ENCODE measurements around the gene GTF2F2.
"Not testable (repeated sequence)": the region's sequence is repeated elsewhere in the genome, so short reads cannot be mapped to it uniquely, and the experiment has no call there.

GTF2F2 gene

DNA sequence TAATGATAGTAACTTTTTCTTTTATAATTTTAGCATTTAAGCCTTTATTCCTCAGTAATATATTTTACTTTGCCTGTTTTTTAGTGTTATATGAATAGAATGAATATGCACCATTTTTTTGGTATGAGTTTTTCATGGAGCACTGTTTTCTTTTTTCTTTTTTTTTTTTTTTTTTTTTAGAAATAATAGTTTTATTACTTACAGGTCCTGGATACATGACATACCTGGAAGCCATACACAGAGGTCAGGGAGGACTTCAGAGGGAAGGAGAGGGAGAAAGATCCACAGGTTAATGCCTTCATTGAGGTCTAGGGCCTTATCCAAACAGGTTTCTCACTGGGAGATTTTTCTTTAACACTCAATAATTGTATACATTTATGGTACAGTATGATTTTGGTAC, 54.2 kb downstream of the GTF2F2 start:
- H3K36me3 ChIP-seq (ENCODE audit: control insufficient read depth, insufficient read depth, low read length) = no peaks in the 10 kb centered on the region
- no peak overlapping the region for H3K4me3 ChIP-seq (ENCODE audit: insufficient read depth, low read depth, low read length, poor library complexity, severe bottlenecking)
- H3K27ac ChIP-seq (ENCODE audit: insufficient read depth, low read length, poor library complexity, severe bottlenecking) = no peak overlapping the region
- no peaks in the 10 kb centered on the region for H3K4me1 ChIP-seq (ENCODE audit: control insufficient read depth, insufficient read depth, low read length, poor library complexity, severe bottlenecking)
- H3K9me3 ChIP-seq (ENCODE audit: control insufficient read depth, low read length) = no peaks in the 10 kb centered on the region
- H3K27me3 ChIP-seq (replicated peaks; ENCODE audit: control insufficient read depth, insufficient read depth, low read length, poor library complexity, severe bottlenecking) = no peaks in the 10 kb centered on the region
- DNase-seq = no peak

DNA sequence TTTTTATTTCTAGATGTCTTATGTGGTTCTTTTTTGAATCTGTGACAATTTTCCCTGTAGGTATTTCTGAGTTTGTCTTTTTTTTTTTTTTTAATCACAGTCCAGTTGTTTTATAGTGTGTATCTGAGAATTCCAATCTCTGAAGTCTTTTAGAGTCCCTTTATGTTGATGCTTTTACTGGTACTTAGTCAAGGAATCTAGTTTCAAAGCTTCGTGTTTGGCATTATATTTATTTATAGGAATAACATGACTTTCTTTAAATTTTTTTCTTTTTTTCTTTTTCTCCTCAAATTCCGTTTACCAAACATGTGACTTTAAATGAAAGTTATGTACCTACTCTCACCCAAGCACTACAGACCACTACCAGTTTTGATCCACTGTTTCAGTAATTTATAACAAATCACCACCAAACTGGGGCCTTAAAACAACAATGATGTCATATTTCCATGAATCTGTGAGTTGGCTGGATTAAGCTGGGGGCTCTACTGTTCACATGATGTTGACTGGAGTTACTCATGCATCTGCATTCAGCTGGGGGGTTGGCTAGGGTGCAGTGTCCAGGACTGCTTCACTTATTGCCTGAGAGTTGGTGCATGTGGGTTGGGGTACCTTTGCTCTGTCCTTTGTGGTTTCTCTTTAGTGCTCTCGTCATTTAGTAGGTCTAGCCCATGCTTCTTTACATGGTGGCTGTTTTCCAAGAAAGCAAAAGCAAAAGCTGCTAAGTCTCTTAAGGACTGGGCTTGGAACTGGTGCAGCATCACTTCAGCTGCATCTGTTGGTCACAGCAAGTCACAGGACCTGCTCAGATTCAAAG, 58.2 kb downstream of the GTF2F2 start:
- Histone ChIP-seq H3K27me3 (replicated peaks; ENCODE audit: control insufficient read depth, insufficient read depth, low read length, poor library complexity, severe bottlenecking) (no peaks in the 10 kb centered on the region), H3K9me3 (ENCODE audit: control insufficient read depth, low read length) (no peaks in the 10 kb centered on the region), H3K4me3 (ENCODE audit: insufficient read depth, low read depth, low read length, poor library complexity, severe bottlenecking) (no peak overlapping the region), H3K4me1 (ENCODE audit: control insufficient read depth, insufficient read depth, low read length, poor library complexity, severe bottlenecking) (no peaks in the 10 kb centered on the region), H3K36me3 (ENCODE audit: control insufficient read depth, insufficient read depth, low read length) (peaks cover 9% of the 10 kb centered on the region), H3K27ac (ENCODE audit: insufficient read depth, low read length, poor library complexity, severe bottlenecking) (no peak overlapping the region)
- DNase-seq = no peak

GRCh38 chr13:45179428-45179827, 59.1 kb downstream of the GTF2F2 start:
- no peaks in the 10 kb centered on the region for H3K9me3 ChIP-seq (ENCODE audit: control insufficient read depth, low read length)
- H3K27me3 ChIP-seq (replicated peaks; ENCODE audit: control insufficient read depth, insufficient read depth, low read length, poor library complexity, severe bottlenecking) = no peaks in the 10 kb centered on the region
- no peak overlapping the region for H3K4me3 ChIP-seq (ENCODE audit: insufficient read depth, low read depth, low read length, poor library complexity, severe bottlenecking)
- no peaks in the 10 kb centered on the region for H3K4me1 ChIP-seq (ENCODE audit: control insufficient read depth, insufficient read depth, low read length, poor library complexity, severe bottlenecking)
- no peak overlapping the region for H3K27ac ChIP-seq (ENCODE audit: insufficient read depth, low read length, poor library complexity, severe bottlenecking)
- no peak for DNase-seq
- H3K36me3 ChIP-seq (ENCODE audit: control insufficient read depth, insufficient read depth, low read length) = peaks cover 9% of the 10 kb centered on the region

- H3K27ac ChIP-seq (ENCODE audit: insufficient read depth, low read length, poor library complexity, severe bottlenecking) = no peak overlapping the region
- no peaks in the 10 kb centered on the region for H3K4me1 ChIP-seq (ENCODE audit: control insufficient read depth, insufficient read depth, low read length, poor library complexity, severe bottlenecking)
- no peak overlapping the region for H3K4me3 ChIP-seq (ENCODE audit: insufficient read depth, low read depth, low read length, poor library complexity, severe bottlenecking)
- H3K9me3 ChIP-seq (ENCODE audit: control insufficient read depth, low read length) = no peaks in the 10 kb centered on the region
- no peak for DNase-seq
- H3K27me3 ChIP-seq (replicated peaks; ENCODE audit: control insufficient read depth, insufficient read depth, low read length, poor library complexity, severe bottlenecking) = no peaks in the 10 kb centered on the region
- peaks cover 9% of the 10 kb centered on the region for H3K36me3 ChIP-seq (ENCODE audit: control insufficient read depth, insufficient read depth, low read length)
Observed at GRCh38 chr13:45180303-45180702, 60.0 kb downstream of the GTF2F2 start.

GRCh38 chr13:45180713-45181601, 60.6 kb downstream of the GTF2F2 start:
- no peaks in the 10 kb centered on the region for H3K9me3 ChIP-seq (ENCODE audit: control insufficient read depth, low read length)
- peaks cover 9% of the 10 kb centered on the region for H3K36me3 ChIP-seq (ENCODE audit: control insufficient read depth, insufficient read depth, low read length)
- no peak for DNase-seq
- no peaks in the 10 kb centered on the region for H3K27me3 ChIP-seq (replicated peaks; ENCODE audit: control insufficient read depth, insufficient read depth, low read length, poor library complexity, severe bottlenecking)
- no peak overlapping the region for H3K27ac ChIP-seq (ENCODE audit: insufficient read depth, low read length, poor library complexity, severe bottlenecking)
- H3K4me1 ChIP-seq (ENCODE audit: control insufficient read depth, insufficient read depth, low read length, poor library complexity, severe bottlenecking) = no peaks in the 10 kb centered on the region
- no peak overlapping the region for H3K4me3 ChIP-seq (ENCODE audit: insufficient read depth, low read depth, low read length, poor library complexity, severe bottlenecking)

GRCh38 chr13:45184693-45185092, 64.4 kb downstream of the GTF2F2 start:
- no peaks in the 10 kb centered on the region for H3K9me3 ChIP-seq (ENCODE audit: control insufficient read depth, low read length)
- peaks cover 9% of the 10 kb centered on the region for H3K36me3 ChIP-seq (ENCODE audit: control insufficient read depth, insufficient read depth, low read length)
- H3K27me3 ChIP-seq (replicated peaks; ENCODE audit: control insufficient read depth, insufficient read depth, low read length, poor library complexity, severe bottlenecking) = no peaks in the 10 kb centered on the region
- H3K4me1 ChIP-seq (ENCODE audit: control insufficient read depth, insufficient read depth, low read length, poor library complexity, severe bottlenecking) = no peaks in the 10 kb centered on the region
- H3K4me3 ChIP-seq (ENCODE audit: insufficient read depth, low read depth, low read length, poor library complexity, severe bottlenecking) = no peak overlapping the region
- no peak overlapping the region for H3K27ac ChIP-seq (ENCODE audit: insufficient read depth, low read length, poor library complexity, severe bottlenecking)
- no peak for DNase-seq

DNA sequence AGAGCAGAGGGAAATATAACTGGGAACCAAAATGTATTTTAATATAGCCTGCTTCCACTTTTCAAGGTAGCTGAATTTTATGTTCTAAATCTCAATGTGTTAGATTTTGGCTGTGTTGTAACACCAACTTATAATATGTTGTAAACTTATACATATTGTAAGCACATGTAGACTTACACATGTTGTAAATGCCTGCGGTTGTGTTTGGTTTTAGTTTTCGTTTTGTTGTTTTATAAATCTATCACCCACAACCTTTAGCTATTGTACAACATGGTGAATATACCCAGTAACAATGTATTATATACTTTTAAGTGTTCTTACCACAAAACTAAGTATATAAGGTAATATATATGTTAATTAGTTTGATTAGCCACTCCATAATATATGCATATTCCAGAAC, 65.0 kb downstream of the GTF2F2 start:
- no peaks in the 10 kb centered on the region for H3K4me1 ChIP-seq (ENCODE audit: control insufficient read depth, insufficient read depth, low read length, poor library complexity, severe bottlenecking)
- H3K36me3 ChIP-seq (ENCODE audit: control insufficient read depth, insufficient read depth, low read length) = peaks cover 9% of the 10 kb centered on the region
- no peaks in the 10 kb centered on the region for H3K27me3 ChIP-seq (replicated peaks; ENCODE audit: control insufficient read depth, insufficient read depth, low read length, poor library complexity, severe bottlenecking)
- H3K9me3 ChIP-seq (ENCODE audit: control insufficient read depth, low read length) = no peaks in the 10 kb centered on the region
- H3K4me3 ChIP-seq (ENCODE audit: insufficient read depth, low read depth, low read length, poor library complexity, severe bottlenecking) = no peak overlapping the region
- DNase-seq = no peak
- no peak overlapping the region for H3K27ac ChIP-seq (ENCODE audit: insufficient read depth, low read length, poor library complexity, severe bottlenecking)

GRCh38 chr13:45189077-45189476, 68.8 kb downstream of the GTF2F2 start:
- not testable (repeated sequence) for H3K4me3 ChIP-seq (ENCODE audit: insufficient read depth, low read depth, low read length, poor library complexity, severe bottlenecking); H3K27ac ChIP-seq (ENCODE audit: insufficient read depth, low read length, poor library complexity, severe bottlenecking); H3K27me3 ChIP-seq (replicated peaks; ENCODE audit: control insufficient read depth, insufficient read depth, low read length, poor library complexity, severe bottlenecking); H3K36me3 ChIP-seq (ENCODE audit: control insufficient read depth, insufficient read depth, low read length); H3K9me3 ChIP-seq (ENCODE audit: control insufficient read depth, low read length); DNase-seq; H3K4me1 ChIP-seq (ENCODE audit: control insufficient read depth, insufficient read depth, low read length, poor library complexity, severe bottlenecking)

GRCh38 chr13:45189511-45189910, 69.2 kb downstream of the GTF2F2 start:
- not testable (repeated sequence) for DNase-seq; H3K9me3 ChIP-seq (ENCODE audit: control insufficient read depth, low read length); H3K27me3 ChIP-seq (replicated peaks; ENCODE audit: control insufficient read depth, insufficient read depth, low read length, poor library complexity, severe bottlenecking); H3K4me3 ChIP-seq (ENCODE audit: insufficient read depth, low read depth, low read length, poor library complexity, severe bottlenecking); H3K27ac ChIP-seq (ENCODE audit: insufficient read depth, low read length, poor library complexity, severe bottlenecking); H3K36me3 ChIP-seq (ENCODE audit: control insufficient read depth, insufficient read depth, low read length); H3K4me1 ChIP-seq (ENCODE audit: control insufficient read depth, insufficient read depth, low read length, poor library complexity, severe bottlenecking)

DNA sequence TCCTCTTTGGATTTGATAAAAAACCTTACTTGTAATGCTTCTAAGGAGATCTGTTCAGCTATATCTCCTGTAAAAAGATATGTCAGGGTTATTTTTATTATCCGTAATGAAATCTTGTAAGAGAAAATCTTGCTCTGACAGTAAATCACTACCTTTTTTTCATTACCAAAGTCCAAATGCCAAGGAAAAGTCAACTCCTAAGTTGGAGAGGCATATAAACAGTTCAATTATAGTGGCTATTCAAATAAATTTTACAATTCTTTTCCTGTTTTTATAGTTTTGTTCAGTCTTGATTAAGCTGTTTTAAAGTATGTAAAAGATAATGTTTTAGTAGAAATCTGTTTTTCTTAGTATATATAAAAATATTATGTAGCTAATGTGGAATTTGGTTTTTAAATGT, 71.6 kb downstream of the GTF2F2 start:
- Histone ChIP-seq H3K27ac (ENCODE audit: insufficient read depth, low read length, poor library complexity, severe bottlenecking) (no peak overlapping the region), H3K36me3 (ENCODE audit: control insufficient read depth, insufficient read depth, low read length) (no peaks in the 10 kb centered on the region), H3K4me1 (ENCODE audit: control insufficient read depth, insufficient read depth, low read length, poor library complexity, severe bottlenecking) (no peaks in the 10 kb centered on the region), H3K27me3 (replicated peaks; ENCODE audit: control insufficient read depth, insufficient read depth, low read length, poor library complexity, severe bottlenecking) (no peaks in the 10 kb centered on the region), H3K9me3 (ENCODE audit: control insufficient read depth, low read length) (no peaks in the 10 kb centered on the region), H3K4me3 (ENCODE audit: insufficient read depth, low read depth, low read length, poor library complexity, severe bottlenecking) (no peak overlapping the region)
- DNase-seq = no peak
